A673 (cell line): ENCODE results near the gene CSTF3. TPM values are rescaled to one million over a fixed set of nuclear protein-coding genes. Genes with fewer than 3 reads are reported as not detected.

Experiments
- BruUV-seq: library from RNA; stranded (reverse); fragments of 400-500 nt; replicated peaks from 2 replicates; lab custom pipeline; 2021; lab: Mats Ljungman, UMichigan
- CTCF ChIA-PET: fragments of 300-600 bp; sonication (Branson Sonifier 250); formaldehyde crosslinking; loops from one replicate; lab custom pipeline; 2022; ENCODE audit warnings: antibody characterized with exemption; lab: Charles Lee
- POLR2A ChIA-PET: fragments of 300-600 bp; sonication (Branson Sonifier 250); formaldehyde crosslinking; loops from one replicate; lab custom pipeline; 2022; ENCODE audit warnings: antibody characterized with exemption; ENCODE audit not compliant: low non-redundant PET; lab: Charles Lee
- DNase-seq: peaks from one replicate; pipeline ENCODE4 v3.0.0-alpha.2; 2015; ENCODE audit warnings: low spot score
- H3K27ac ChIP-seq: fragments of 200-600 bp; sonication (generic); 2 replicates; pipeline ENCODE4 v1.5.1; 2016; ENCODE audit warnings: mixed run types, low read depth, mild to moderate bottlenecking, mixed read lengths, antibody characterized with exemption, low read length; ENCODE audit not compliant: poor library complexity, severe bottlenecking
- H3K27me3 ChIP-seq: fragments of 200-600 bp; sonication (generic); replicated peaks from 2 replicates; pipeline ENCODE4 v1.6.1; 2017; ENCODE audit warnings: mixed run types, low read depth, mild to moderate bottlenecking, mixed read lengths, antibody characterized with exemption, low read length; ENCODE audit not compliant: insufficient read depth, poor library complexity
- H3K36me3 ChIP-seq: fragments of 200-600 bp; sonication (generic); 2 replicates; pipeline ENCODE4 v1.6.1; 2016; ENCODE audit warnings: mixed run types, mild to moderate bottlenecking, mixed read lengths, antibody characterized with exemption, low read length; ENCODE audit not compliant: insufficient read depth, poor library complexity, severe bottlenecking
- H3K4me1 ChIP-seq: fragments of 200-600 bp; sonication (generic); 2 replicates; pipeline ENCODE4 v1.6.1; 2017; ENCODE audit warnings: mixed run types, mild to moderate bottlenecking, mixed read lengths, antibody characterized with exemption, low read length; ENCODE audit not compliant: insufficient read depth, poor library complexity, severe bottlenecking
- H3K4me3 ChIP-seq: fragments of 200-600 bp; sonication (generic); 2 replicates; pipeline ENCODE4 v1.5.1; 2016; ENCODE audit warnings: low read depth, mixed run types, mild to moderate bottlenecking, mixed read lengths, low read length; ENCODE audit not compliant: poor library complexity, severe bottlenecking
- H3K9me3 ChIP-seq: fragments of 200-600 bp; sonication (generic); 2 replicates; pipeline ENCODE4 v1.6.1; 2016; ENCODE audit warnings: mixed run types, low read depth, mild to moderate bottlenecking, mixed read lengths, antibody characterized with exemption, low read length; ENCODE audit not compliant: poor library complexity, severe bottlenecking
- CTCF ChIP-seq: fragments of 300-800, 200-600 bp; sonication (generic); conservative IDR thresholded peaks from 2 replicates; pipeline ENCODE4 v1.5.1; 2017; ENCODE audit warnings: low read depth, mild to moderate bottlenecking, antibody characterized with exemption, low read length, moderate library complexity, mixed read lengths
- EZH2 ChIP-seq: fragments of 200-600 bp; sonication (generic); IDR thresholded peaks from 2 replicates; pipeline ENCODE4 v1.6.1; 2017; ENCODE audit warnings: borderline replicate concordance, low read depth, mild to moderate bottlenecking, mixed read lengths, antibody characterized with exemption, low read length; ENCODE audit not compliant: poor library complexity, severe bottlenecking
- intact Hi-C: fragments of 100-400 bp; cut with micrococcal nuclease; formaldehyde crosslinking; loops from one replicate; pipeline ENCODE4 v1.10.0; 2022; ENCODE audit not compliant: unreplicated experiment
- total RNA-seq: library from RNA; stranded (reverse); gene quantifications from 2 replicates; pipeline ENCODE4 v1.2.3, GENCODE V29; 2021

CSTF3 gene
- total RNA-seq, 1 experiment from 2014 or later = 121 TPM

- TF ChIP-seq CTCF (no peak), EZH2 (no peak)
Measured at GRCh38 chr11:33182246-33182878, 21.1 kb upstream of the CSTF3 start.

GRCh38 chr11:33179348-33179803 is 18.1 kb upstream of the CSTF3 start:
- Histone ChIP-seq H3K27ac (no peak overlapping the region), H3K4me3 (no peak overlapping the region), H3K27me3 (no peaks in the 10 kb centered on the region), H3K4me1 (no peaks in the 10 kb centered on the region), H3K36me3 (no peaks in the 10 kb centered on the region), H3K9me3 (no peaks in the 10 kb centered on the region)
- ChIA-PET CTCF (no interaction called here), POLR2A (no interaction called here)
- BruUV-seq = no TSS peak
- no peak for TF ChIP-seq EZH2
- no peak for TF ChIP-seq CTCF
- DNase-seq = peak; percentile 56
- intact Hi-C loops = no loop called here

More at GRCh38 chr11:33182246-33182878, 21.1 kb upstream of the CSTF3 start:
- Histone ChIP-seq H3K9me3 (no peaks in the 10 kb centered on the region), H3K4me3 (no peak overlapping the region), H3K4me1 (no peaks in the 10 kb centered on the region), H3K27me3 (no peaks in the 10 kb centered on the region), H3K36me3 (no peaks in the 10 kb centered on the region), H3K27ac (no peak overlapping the region)
- no peak for DNase-seq
- ChIA-PET CTCF (no interaction called here), POLR2A (no interaction called here)
- no TSS peak for BruUV-seq
- intact Hi-C loops = no loop called here

GRCh38 chr11:33178443-33179180 is 17.3 kb upstream of the CSTF3 start:
- no peak for TF ChIP-seq EZH2
- no peak for TF ChIP-seq CTCF
- ChIA-PET CTCF (no interaction called here), POLR2A (no interaction called here)
- Histone ChIP-seq H3K9me3 (no peaks in the 10 kb centered on the region), H3K27ac (no peak overlapping the region), H3K4me3 (no peak overlapping the region), H3K4me1 (no peaks in the 10 kb centered on the region), H3K36me3 (no peaks in the 10 kb centered on the region), H3K27me3 (no peaks in the 10 kb centered on the region)
- intact Hi-C loops = no loop called here
- no TSS peak for BruUV-seq
- no peak for DNase-seq
